H9 (cell line): ENCODE data around the gene KRT27. TPM values are rescaled to one million over a fixed set of nuclear protein-coding genes. Genes with fewer than 3 reads are reported as not detected.

Experiments used
- DNase-seq: peaks from one replicate; pipeline ENCODE4 v3.0.0-alpha.2; 2017
- H2AFZ ChIP-seq: one replicate; pipeline ENCODE4 v1.6.1; 2013; ENCODE audit warnings: mild to moderate bottlenecking, low read length, control low read depth, moderate library complexity
- H2AK5ac ChIP-seq: 2 replicates; pipeline ENCODE4 v1.6.1; 2013; ENCODE audit warnings: low read length, control low read depth, mixed read lengths; ENCODE audit not compliant: insufficient read length
- H2BK120ac ChIP-seq: one replicate; pipeline ENCODE4 v1.6.1; 2013; ENCODE audit warnings: low read depth, mild to moderate bottlenecking, low read length, control low read depth, inconsistent platforms; ENCODE audit not compliant: poor library complexity, severe bottlenecking
- H2BK12ac ChIP-seq: 2 replicates; pipeline ENCODE4 v1.6.1; 2013; ENCODE audit warnings: low read length, control low read depth, mixed read lengths, low read depth; ENCODE audit not compliant: insufficient read length
- H2BK15ac ChIP-seq: 2 replicates; pipeline ENCODE4 v1.6.1; 2013; ENCODE audit warnings: low read depth, low read length, control low read depth
- H2BK20ac ChIP-seq: one replicate; pipeline ENCODE4 v1.6.1; 2013; ENCODE audit warnings: low read depth, mild to moderate bottlenecking, low read length, control low read depth, inconsistent platforms; ENCODE audit not compliant: poor library complexity, severe bottlenecking
- H2BK5ac ChIP-seq: 2 replicates; pipeline ENCODE4 v1.6.1; 2013; ENCODE audit warnings: low read length, control low read depth, mixed read lengths; ENCODE audit not compliant: insufficient read length
- H3K14ac ChIP-seq: 2 replicates; pipeline ENCODE4 v1.6.1; 2013; ENCODE audit warnings: low read length, control low read depth; ENCODE audit not compliant: insufficient read depth
- H3K18ac ChIP-seq: 2 replicates; pipeline ENCODE4 v1.6.1; 2013; ENCODE audit warnings: low read depth, mild to moderate bottlenecking, mixed read lengths, low read length, control low read depth; ENCODE audit not compliant: insufficient read length
- H3K23ac ChIP-seq: 2 replicates; pipeline ENCODE4 v1.6.1; 2013; ENCODE audit warnings: low read length, control low read depth, mixed read lengths, low read depth; ENCODE audit not compliant: insufficient read length
- H3K23me2 ChIP-seq: 2 replicates; pipeline ENCODE4 v1.6.1; 2013; ENCODE audit warnings: low read depth, mild to moderate bottlenecking, mixed read lengths, low read length, control low read depth; ENCODE audit not compliant: insufficient read length, poor library complexity, severe bottlenecking
- H3K27ac ChIP-seq: 2 replicates; pipeline ENCODE4 v1.5.1; 2013; ENCODE audit warnings: low read length, control low read depth, mixed read lengths, low read depth; ENCODE audit not compliant: insufficient read length
- H3K27me3 ChIP-seq: 2 replicates; pipeline ENCODE4 v1.6.1; 2013; ENCODE audit warnings: low read length, control low read depth, inconsistent platforms; ENCODE audit not compliant: insufficient read depth
- H3K4ac ChIP-seq: 2 replicates; pipeline ENCODE4 v1.6.1; 2013; ENCODE audit warnings: low read depth, mild to moderate bottlenecking, control low read depth, inconsistent platforms, low read length, moderate library complexity
- H3K4me1 ChIP-seq: 2 replicates; pipeline ENCODE4 v1.6.1; 2013; ENCODE audit warnings: low read length, control low read depth, inconsistent platforms; ENCODE audit not compliant: insufficient read depth
- H3K4me2 ChIP-seq: 2 replicates; pipeline ENCODE4 v1.6.1; 2013; ENCODE audit warnings: low read length, control low read depth, mixed read lengths; ENCODE audit not compliant: insufficient read length, insufficient read depth
- H3K56ac ChIP-seq: 2 replicates; pipeline ENCODE4 v1.6.1; 2013; ENCODE audit warnings: low read depth, mild to moderate bottlenecking, mixed read lengths, low read length, control low read depth; ENCODE audit not compliant: insufficient read length
- H3K79me1 ChIP-seq: 2 replicates; pipeline ENCODE4 v1.6.1; 2013; ENCODE audit warnings: low read depth, mild to moderate bottlenecking, moderate library complexity, low read length, control low read depth, inconsistent platforms; ENCODE audit not compliant: insufficient read depth, poor library complexity, severe bottlenecking
- H3K79me2 ChIP-seq: 2 replicates; pipeline ENCODE4 v1.6.1; 2013; ENCODE audit warnings: low read length, control low read depth, inconsistent platforms; ENCODE audit not compliant: insufficient read depth
- H3K9ac ChIP-seq: 2 replicates; pipeline ENCODE4 v1.6.1; 2013; ENCODE audit warnings: low read length, control low read depth, mixed read lengths; ENCODE audit not compliant: insufficient read length; ENCODE audit errors: extremely low read depth
- H3K9me3 ChIP-seq: one replicate; pipeline ENCODE4 v1.6.1; 2013; ENCODE audit warnings: low read depth, low read length, inconsistent platforms; ENCODE audit not compliant: control insufficient read depth
- H3T11ph ChIP-seq: one replicate; pipeline ENCODE4 v1.6.1; 2013; ENCODE audit warnings: mild to moderate bottlenecking, low read length, control low read depth, inconsistent platforms
- H4K20me1 ChIP-seq: one replicate; pipeline ENCODE4 v1.6.1; 2013; ENCODE audit not compliant: control insufficient read depth, insufficient read length, insufficient read depth
- H4K5ac ChIP-seq: 2 replicates; pipeline ENCODE4 v1.6.1; 2013; ENCODE audit warnings: low read depth, mild to moderate bottlenecking, mixed read lengths, low read length, control low read depth; ENCODE audit not compliant: insufficient read length
- H4K8ac ChIP-seq: replicated peaks from 2 replicates; pipeline ENCODE4 v1.6.1; 2013; ENCODE audit warnings: low read length, control low read depth, mixed read lengths, low read depth; ENCODE audit not compliant: insufficient read length
- H4K91ac ChIP-seq: 2 replicates; pipeline ENCODE4 v1.6.1; 2013; ENCODE audit warnings: low read depth, mild to moderate bottlenecking, moderate library complexity, mixed read lengths, low read length, control low read depth; ENCODE audit not compliant: insufficient read length
- H3K27ac Mint-ChIP-seq, 3 experiments: 2 replicates in 2 of 3; 3 replicates in 1 of 3; pipeline ENCODE4 v1.8.0; 2020 to 2021; ENCODE audit warnings: mixed read lengths in 3 of 3, mild to moderate bottlenecking in 1 of 3, moderate library complexity in 1 of 3
- H3K27me3 Mint-ChIP-seq: 2 replicates; pipeline ENCODE4 v1.8.0; 2021; ENCODE audit warnings: low read depth, mild to moderate bottlenecking, moderate library complexity, mixed read lengths
- H3K36me3 Mint-ChIP-seq, 3 experiments: 2 replicates in 2 of 3; 3 replicates in 1 of 3; pipeline ENCODE4 v1.8.0; 2020 to 2021; ENCODE audit warnings: low read depth in 3 of 3, mixed read lengths in 3 of 3; ENCODE audit not compliant: insufficient read depth in 1 of 3
- H3K4me1 Mint-ChIP-seq, 2 experiments: 2 replicates each; pipeline ENCODE4 v1.8.0; 2020; ENCODE audit warnings: mixed read lengths in 2 of 2
- H3K4me3 Mint-ChIP-seq, 2 experiments: 2 replicates in 1 of 2; 3 replicates in 1 of 2; pipeline ENCODE4 v1.8.0; 2020 to 2021; ENCODE audit warnings: mild to moderate bottlenecking in 2 of 2, mixed read lengths in 2 of 2, moderate library complexity in 1 of 2
- H3K9me3 Mint-ChIP-seq, 2 experiments: 2 replicates in 1 of 2; 3 replicates in 1 of 2; pipeline ENCODE4 v1.8.0; 2020; ENCODE audit warnings: mild to moderate bottlenecking in 2 of 2, mixed read lengths in 2 of 2, moderate library complexity in 1 of 2
- WGBS: extraction: QIAGEN DNeasy Blood & Tissue Kit; methylation state at CpG from one replicate; pipeline ENCODE4 v1.1.7; 2013; ENCODE audit warnings: missing lambda C conversion rate, low lambda C conversion rate, mixed read lengths; ENCODE audit not compliant: insufficient read length; ENCODE audit errors: extremely low coverage; 5-methylcytosine and 5-hydroxymethylcytosine counted together
- total RNA-seq: library from RNA; stranded (reverse); gene quantifications from 2 replicates; pipeline ENCODE4 v1.2.1, GENCODE V29; 2021
- TF ChIP-seq, protein P1 (sequence below): fragments of 200-600 bp; sonication (generic); conservative IDR thresholded peaks from 3 replicates; pipeline ENCODE4 v1.8.0; 2021; ENCODE audit warnings: antibody characterized with exemption, mild to moderate bottlenecking

KRT27 gene
- total RNA-seq, 1 experiment from 2014 or later = not detected

DNA sequence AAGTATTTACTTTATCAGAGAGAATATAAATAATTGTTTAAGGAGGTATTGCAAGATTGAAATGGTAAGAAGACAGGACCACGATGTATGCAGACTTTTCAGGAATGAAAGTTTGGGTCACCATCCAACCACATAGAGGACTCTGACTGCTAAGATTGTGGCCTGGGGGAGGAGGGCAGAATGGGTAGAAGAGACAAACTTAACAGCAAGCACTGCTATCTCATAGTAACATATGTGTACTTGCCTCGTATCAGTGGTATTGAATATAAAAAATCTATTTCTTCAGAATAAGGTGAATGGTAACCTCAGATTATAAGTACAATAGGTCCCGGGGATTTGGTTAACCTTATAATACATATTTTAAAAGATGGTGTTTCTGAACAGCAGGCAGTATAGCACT is 34.2 kb upstream of the KRT27 start:
- Histone ChIP-seq H3K27me3 (no peaks in the 10 kb centered on the region), H3K4ac (no peak overlapping the region), H3K23me2 (peaks cover 3% of the 10 kb centered on the region), H3K27ac (no peak overlapping the region), H4K5ac (no peak overlapping the region), H3K79me2 (no peaks in the 10 kb centered on the region), H3K9me3 (no peaks in the 10 kb centered on the region), H3T11ph (no peak overlapping the region), H3K56ac (no peak overlapping the region), H3K23ac (no peak overlapping the region), H2AK5ac (no peak overlapping the region), H2BK12ac (no peak overlapping the region), H4K8ac (no peak overlapping the region), H3K4me1 (no peaks in the 10 kb centered on the region), H2BK120ac (no peak overlapping the region), H3K18ac (no peak overlapping the region), H3K14ac (no peak overlapping the region), H2BK5ac (no peak overlapping the region), H2BK15ac (no peak overlapping the region), H3K9ac (no peak overlapping the region), H3K79me1 (no peaks in the 10 kb centered on the region), H3K4me2 (no peak overlapping the region), H4K20me1 (no peaks in the 10 kb centered on the region), H2AFZ (no peak overlapping the region), H2BK20ac (no peak overlapping the region), H4K91ac (no peak overlapping the region)
- no CpG with 5 or more reads among the region's 3 CpGs for WGBS
- Mint-ChIP-seq H3K36me3 (peaks cover 0 to 10% (median 8%) of the 10 kb centered on the region in 3 experiments; a peak in 5 of 7 replicates), H3K27ac (no peak overlapping the region), H3K4me3 (no peak overlapping the region), H3K27me3 (peaks cover 77% of the 10 kb centered on the region), H3K9me3 (no peaks in the 10 kb centered on the region), H3K4me1 (peaks cover 0 to 8% of the 10 kb centered on the region in 2 experiments; a peak in 1 of 4 replicates)
- DNase-seq = no peak
- TF ChIP-seq, protein P1, sequence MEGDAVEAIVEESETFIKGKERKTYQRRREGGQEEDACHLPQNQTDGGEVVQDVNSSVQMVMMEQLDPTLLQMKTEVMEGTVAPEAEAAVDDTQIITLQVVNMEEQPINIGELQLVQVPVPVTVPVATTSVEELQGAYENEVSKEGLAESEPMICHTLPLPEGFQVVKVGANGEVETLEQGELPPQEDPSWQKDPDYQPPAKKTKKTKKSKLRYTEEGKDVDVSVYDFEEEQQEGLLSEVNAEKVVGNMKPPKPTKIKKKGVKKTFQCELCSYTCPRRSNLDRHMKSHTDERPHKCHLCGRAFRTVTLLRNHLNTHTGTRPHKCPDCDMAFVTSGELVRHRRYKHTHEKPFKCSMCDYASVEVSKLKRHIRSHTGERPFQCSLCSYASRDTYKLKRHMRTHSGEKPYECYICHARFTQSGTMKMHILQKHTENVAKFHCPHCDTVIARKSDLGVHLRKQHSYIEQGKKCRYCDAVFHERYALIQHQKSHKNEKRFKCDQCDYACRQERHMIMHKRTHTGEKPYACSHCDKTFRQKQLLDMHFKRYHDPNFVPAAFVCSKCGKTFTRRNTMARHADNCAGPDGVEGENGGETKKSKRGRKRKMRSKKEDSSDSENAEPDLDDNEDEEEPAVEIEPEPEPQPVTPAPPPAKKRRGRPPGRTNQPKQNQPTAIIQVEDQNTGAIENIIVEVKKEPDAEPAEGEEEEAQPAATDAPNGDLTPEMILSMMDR = no peak
